Raji (cell line): ENCODE measurements around the gene TNFAIP6.

Experiments used
- POLR2A ChIP-seq: IDR thresholded peaks from 2 replicates; pipeline ENCODE4 v1.6.1; 2011; ENCODE audit warnings: low read depth, low read length, control low read depth; ENCODE audit not compliant: insufficient read depth

Gene TNFAIP6

GRCh38 chr2:151395509-151396374 lies 38.4 kb downstream of the TNFAIP6 start:
- TF ChIP-seq POLR2A = no peak

DNA sequence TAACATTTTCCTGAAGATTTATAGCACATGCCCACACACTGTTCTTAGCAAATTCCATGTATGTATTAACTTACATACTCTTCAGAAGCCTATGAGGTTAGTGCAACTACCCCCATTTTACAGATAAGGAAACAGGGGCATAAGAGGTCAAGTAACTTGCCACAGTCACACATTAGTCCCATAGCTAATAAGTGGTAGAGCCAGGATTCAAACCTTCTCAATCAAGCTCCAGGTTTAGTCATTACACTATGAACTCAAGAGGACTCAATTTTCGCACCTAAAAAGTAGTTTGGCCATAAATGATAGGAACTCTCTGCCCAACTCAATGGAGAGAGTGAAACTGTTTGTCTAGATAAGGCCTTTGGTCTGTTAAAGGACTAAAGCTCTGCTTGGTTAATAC lies 42.6 kb downstream of the TNFAIP6 start:
- TF ChIP-seq POLR2A = no peak

- no peak for TF ChIP-seq POLR2A
Observed at GRCh38 chr2:151401149-151401548, 43.8 kb downstream of the TNFAIP6 start.

DNA sequence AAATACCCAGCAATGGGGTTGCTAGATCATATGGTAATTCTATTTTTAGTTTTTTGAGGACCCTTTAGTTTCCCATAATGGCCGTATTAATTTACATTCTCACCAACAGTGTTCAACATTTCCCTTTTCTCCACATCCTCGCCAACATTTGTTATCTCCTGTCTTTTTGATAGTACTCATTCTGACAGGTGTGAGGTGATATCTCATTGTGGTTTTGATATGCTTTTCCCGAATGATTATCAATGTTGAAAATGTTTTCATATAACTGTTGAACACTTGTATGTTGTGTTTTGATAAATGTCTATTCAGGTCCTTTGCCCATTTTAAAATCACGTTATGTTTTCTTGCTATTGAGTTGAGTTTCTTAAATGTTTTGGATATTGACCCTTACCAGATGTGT lies 46.5 kb downstream of the TNFAIP6 start:
- no peak for TF ChIP-seq POLR2A

DNA sequence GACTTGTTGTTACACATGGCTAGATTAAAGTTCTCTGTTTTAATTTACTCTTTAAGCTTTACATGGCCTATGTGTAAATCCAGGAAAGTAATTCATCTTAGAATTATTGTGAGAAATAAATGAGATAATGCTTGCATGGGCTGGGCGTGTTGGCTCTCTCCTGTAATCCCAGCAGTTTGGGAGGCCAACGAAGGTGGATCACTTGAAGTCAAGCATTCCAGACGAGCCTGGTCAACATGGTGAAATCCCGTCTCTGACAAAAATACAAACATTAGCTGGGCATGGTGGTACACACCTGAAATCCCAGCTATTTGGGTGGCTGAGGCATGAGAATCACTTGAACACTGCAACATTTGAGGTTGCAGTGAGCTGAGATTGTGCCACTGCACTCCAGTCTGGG lies 48.0 kb downstream of the TNFAIP6 start:
- TF ChIP-seq POLR2A = no peak

- TF ChIP-seq POLR2A = no peak
Observed at GRCh38 chr2:151407281-151407680, 49.9 kb downstream of the TNFAIP6 start.

- no peak for TF ChIP-seq POLR2A
Observed at GRCh38 chr2:151408788-151409600, 51.6 kb downstream of the TNFAIP6 start.

- TF ChIP-seq POLR2A = peak; percentile 82
Observed at GRCh38 chr2:151409601-151410484, 52.5 kb downstream of the TNFAIP6 start, which contains the start of gene RIF1. RIF1 (plus strand) TSS chr2:151409902; CDS start chr2:151410424, 522 bp downstream.

DNA sequence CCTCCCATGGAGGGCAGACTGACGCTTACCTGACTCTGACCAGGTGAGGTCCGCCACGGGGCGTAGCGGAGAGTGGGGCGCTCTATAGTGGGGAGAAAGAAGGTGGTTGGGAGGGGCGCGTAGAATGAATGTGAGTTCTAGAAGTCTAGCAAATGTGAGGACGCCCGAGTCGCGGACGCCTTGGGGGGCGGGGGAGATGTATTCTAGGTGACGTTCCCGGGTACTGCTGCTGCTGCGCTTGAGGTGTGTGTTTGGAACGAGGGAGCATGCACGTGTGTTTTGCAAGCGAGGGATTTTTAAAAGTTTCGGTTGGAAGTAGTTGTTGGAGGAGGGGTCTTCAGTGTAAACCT lies 53.1 kb downstream of the TNFAIP6 start:
- no peak for TF ChIP-seq POLR2A

GRCh38 chr2:151417650-151418049 lies 60.3 kb downstream of the TNFAIP6 start:
- no peak for TF ChIP-seq POLR2A

DNA sequence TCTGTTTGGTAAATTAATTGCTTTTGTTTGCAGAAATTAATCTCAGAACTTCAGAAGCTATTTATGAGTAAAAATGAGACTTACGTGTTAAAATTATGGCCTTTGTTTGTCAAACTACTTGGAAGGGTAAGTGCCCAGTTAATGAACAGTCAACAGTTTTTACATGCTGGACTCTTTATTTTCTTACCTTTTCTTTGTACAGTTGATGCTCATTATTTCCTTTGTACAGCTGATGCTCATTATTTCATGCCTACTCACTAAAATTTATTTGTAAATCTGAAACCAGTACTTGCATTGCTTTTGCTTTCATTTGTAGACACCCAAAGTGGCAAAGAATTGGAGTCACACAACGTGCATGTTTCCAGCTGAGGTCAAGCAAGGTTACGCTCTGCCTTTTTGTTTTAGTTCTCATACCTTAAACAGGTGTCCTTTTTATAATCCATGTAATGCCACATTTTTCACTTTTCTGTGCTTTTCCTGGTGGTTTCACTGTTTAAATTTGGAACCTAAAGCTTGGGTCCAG lies 65.6 kb downstream of the TNFAIP6 start:
- TF ChIP-seq POLR2A = no peak

DNA sequence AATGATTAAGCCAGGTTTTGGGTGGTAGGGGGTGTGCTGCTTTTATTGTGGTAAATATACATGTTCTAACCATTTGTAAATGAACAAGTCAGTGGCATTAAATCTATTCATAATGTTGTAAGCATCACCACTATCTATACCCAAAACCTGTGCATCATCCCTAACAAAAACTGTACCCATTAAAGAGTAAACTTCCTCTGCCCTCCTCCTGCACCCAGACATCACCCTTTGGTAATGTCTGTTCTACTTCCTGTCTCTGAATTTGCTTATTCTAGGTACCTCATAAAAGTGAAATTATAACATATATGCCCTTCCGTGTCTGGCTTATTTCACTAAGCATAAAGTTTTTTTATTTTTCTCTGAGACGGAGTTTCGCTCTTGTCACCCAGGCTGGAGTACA lies 66.4 kb downstream of the TNFAIP6 start:
- no peak for TF ChIP-seq POLR2A
